Inflammatory macrophage (primary cell): ENCODE results near the gene POTEF.
"Not testable (repeated sequence)": the region's sequence is repeated elsewhere in the genome, so short reads cannot be mapped to it uniquely, and the experiment has no call there.

Source experiments
- DNase-seq, 2 donors: peaks; one replicate each; pipeline ENCODE4 v3.0.0-alpha.2; 2020 to 2022

POTEF gene

DNA sequence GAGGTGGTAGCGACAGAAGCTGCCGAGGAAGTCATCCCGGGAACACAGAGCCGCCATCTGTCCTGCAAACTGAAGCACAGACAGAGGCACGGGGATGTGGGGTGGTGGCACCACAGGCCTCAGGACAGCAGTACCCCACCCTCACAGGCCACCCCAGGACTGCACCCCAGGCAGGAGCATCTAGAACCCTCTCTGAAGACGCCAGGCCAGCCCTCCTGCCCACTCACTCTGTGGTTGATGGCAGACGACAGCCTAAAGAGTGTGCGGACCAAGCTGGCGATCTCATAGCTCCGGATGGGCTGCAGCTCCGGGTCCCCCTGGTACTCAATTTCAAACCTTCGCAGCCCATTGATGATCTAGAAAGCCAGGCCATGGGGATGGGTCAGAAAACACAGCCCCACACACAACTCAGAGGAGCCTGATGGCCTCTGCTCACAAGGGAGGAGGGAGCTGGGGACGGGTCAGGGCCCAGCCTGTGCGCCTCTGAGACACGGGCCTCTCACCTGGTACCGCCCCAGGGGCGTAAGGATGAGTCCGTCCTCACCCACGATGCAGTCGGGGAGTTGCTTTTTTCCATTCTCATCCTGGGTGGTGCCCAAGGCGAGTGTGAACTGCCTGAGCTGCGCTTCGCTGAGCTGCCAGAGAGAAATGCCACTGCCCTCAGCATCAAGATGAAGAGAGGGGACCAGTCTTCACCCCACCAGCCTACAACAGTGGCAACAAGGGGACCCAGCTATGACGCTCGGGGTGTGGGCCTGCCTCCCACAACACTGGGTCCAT lies 24.0 kb upstream of the POTEF start:
- no peak for DNase-seq

DNA sequence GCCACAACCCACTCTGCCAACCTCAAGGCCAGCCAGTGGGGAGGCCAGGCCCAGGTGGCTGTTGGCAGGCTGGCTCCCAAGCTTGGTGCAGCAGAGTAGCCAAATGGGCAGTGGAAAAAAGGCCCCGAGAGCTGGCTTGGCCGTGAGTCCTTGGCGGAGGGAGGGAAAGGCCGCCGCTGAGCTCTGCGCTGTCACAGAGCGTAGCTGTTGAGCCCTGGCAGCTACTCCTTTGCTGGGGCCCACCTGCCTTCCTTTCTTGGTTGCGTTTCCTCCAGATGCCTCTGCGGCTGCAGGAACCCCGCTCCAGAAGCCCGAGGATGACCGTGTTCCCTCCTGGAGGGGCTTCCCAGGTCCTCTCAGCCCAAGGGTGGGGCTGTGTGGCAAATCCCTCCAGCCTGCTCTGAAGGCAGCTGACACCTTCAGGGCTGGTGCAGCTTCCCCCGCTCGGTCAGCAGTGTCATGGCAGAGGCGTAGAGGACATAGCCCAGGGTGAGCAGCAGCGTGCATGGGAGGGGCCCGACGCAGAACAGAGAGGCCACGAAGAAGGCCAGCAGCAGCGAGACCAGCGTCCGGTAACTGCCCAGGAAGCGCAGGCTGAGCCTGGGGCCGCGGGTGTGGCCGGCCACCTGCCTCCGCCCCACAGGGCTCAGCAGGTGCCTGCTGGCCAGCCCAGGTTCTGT lies 23.3 kb upstream of the POTEF start:
- not testable (repeated sequence) for DNase-seq

DNA sequence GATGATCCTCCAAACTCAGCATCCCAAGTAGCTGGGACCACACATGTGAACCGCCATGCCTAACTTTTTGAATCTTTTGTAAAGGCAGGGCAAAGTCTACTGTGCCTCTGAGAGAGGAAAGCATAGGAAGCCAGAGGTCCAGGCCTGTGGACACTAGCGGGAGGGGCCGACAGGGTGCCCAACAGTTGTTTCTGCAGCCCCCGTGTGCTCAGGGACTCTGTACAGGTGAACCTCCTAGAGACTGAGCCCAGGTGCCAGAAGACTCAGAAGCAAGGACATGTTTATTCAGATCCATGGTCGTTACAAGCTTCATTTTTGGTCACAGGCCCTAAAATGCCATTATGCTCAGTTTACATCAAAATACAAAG lies 22.1 kb upstream of the POTEF start:
- DNase-seq = not testable (repeated sequence)

GRCh38 chr2:130150181-130151144 lies 21.4 kb upstream of the POTEF start:
- DNase-seq = no peak

GRCh38 chr2:130148515-130148914 lies 19.5 kb upstream of the POTEF start:
- not testable (repeated sequence) for DNase-seq

- DNase-seq = peak in 1 of 2 donors; percentile 6
Measured at GRCh38 chr2:130145006-130145414, 16.0 kb upstream of the POTEF start, which contains the start of gene CCDC74B. Gene CCDC74B, minus strand, starts transcription at chr2:130145112. Its CDS starts 116 bp downstream, at chr2:130144996.

- not testable (repeated sequence) for DNase-seq
Measured at GRCh38 chr2:130143266-130144039, 14.4 kb upstream of the POTEF start.

- DNase-seq = not testable (repeated sequence)
Measured at GRCh38 chr2:130142396-130143265, 13.6 kb upstream of the POTEF start.

DNA sequence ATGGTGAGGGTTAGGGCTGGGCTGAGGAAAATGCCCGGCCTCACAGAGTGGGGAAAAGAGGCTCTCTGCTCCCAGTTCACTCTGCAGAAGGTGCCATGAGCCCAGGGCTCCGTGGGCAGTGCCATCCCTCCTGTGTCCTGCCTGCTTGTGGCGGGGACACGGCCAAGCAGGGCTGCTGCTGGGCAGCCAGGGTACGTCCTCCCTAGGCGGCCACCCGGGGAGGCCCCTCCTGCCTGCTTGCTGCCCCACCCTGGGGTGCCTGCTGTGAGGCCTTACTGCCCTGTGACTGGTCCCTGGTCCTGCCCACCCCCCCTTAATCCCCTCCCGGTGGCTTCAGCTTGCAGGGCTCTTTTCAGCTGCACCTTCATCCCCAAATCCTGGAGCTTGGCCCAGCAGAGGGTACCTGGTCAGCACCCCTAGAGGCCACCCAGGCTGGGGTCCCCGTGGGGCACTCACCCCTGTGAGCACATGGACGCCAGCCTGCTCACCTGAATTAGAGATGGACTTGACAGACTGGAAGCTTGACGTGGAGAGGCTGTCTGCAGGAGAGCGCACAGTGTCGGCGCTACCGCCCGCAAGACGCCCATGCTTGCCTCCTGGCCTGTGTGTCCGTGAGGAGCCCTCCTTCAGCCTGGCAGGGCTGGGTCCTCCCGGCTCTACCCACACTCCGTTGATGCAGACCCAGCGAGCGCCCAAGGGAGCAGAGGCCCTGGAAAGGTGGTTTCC lies 12.8 kb upstream of the POTEF start:
- DNase-seq = not testable (repeated sequence)

DNA sequence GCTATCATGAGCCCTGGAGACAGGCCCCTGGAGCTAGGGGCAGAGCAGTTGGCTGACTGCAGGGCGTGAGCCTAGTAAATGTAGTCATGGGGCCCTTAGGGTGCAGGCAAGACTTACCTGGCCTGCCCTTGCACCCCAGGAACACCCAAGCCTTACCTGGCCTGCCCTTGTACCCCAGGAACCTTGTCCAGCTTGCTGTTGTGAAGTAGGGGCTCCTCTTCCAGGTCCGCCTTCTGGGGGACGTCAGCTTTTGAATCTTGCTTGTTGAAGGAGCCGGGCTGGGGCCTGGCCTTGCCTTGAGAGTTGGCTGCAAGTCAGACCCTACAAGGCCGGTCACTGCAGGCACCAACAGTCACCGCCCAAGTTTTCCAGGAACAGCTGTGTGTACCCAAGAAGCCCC lies 12.0 kb upstream of the POTEF start:
- DNase-seq = not testable (repeated sequence)

DNA sequence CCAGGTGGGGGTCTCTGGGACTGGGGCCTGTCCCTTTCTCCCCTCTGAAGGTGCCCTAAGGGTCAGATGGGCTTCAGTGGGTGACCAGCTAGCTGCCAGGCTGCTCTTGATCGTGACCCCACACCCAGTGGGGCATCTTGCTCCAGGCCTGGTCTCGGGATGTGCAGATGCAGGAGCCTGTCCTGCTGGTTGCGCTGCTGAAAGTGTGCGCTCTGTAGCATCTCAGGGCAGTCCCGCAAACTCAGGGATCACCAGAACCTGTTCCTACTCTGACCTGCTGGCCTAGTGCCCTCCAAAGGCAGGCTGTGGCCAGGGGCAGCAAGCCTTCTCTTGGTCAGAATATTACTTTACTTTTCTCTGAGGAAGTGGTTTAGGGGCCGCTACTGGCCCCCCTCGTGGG lies 11.5 kb upstream of the POTEF start:
- DNase-seq = not testable (repeated sequence)

GRCh38 chr2:130139331-130140280 lies 10.6 kb upstream of the POTEF start:
- DNase-seq = not testable (repeated sequence)

DNA sequence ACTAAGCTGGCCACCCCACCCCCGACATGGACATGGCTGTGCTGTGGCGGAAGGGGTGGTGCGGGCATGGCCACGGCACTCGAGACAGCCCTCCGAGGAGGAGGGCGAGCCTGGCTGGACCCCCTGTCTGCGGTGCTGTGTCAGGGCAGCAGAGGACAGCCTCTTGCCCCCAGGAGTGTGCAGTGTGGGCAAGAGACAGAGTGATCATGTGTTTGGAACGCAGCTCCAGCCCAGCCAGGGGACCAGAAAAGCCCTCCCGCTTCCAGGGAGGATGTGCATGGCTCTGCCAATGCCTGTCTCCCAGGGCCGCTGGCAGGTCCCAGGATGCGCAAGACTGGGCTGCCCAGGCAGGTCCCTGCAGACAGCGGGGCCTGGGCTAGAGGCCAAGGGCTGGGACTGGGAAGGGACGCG lies 9.8 kb upstream of the POTEF start:
- DNase-seq = not testable (repeated sequence)

GRCh38 chr2:130138326-130138725 lies 9.3 kb upstream of the POTEF start:
- DNase-seq = not testable (repeated sequence)

- DNase-seq = not testable (repeated sequence)
Measured at GRCh38 chr2:130137118-130137517, 8.1 kb upstream of the POTEF start.

DNA sequence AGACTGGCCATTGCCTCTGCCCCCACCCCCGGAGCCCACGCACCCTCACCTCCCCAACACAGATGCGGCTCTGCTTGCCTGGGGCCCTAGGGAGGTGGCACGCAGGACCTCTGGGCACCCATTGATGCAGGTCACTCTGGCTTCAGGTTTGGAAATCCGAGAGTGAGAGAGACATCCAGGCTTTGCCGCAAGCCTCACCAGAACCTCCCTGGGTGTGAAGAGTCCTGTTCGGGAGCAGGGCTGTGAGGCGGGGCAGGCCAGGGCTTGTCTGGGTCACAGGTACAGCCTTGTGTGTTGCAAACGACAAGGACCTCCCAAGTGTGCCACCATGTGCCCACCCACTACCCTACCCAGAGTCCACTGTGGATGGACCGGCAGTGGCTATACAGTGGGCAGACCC lies 7.5 kb upstream of the POTEF start:
- not testable (repeated sequence) for DNase-seq

GRCh38 chr2:130135692-130136541 lies 6.9 kb upstream of the POTEF start:
- DNase-seq = no peak

- DNase-seq = not testable (repeated sequence)
Measured at GRCh38 chr2:130128464-130128863, 558 bp downstream of the POTEF start.
